HG03095 (cell line): Measurements from ENCODE around the gene ZNRF3.
A peak's percentile ranks its signal among the peaks of the same experiment; 100 is the strongest.
"Not testable (repeated sequence)": the region's sequence is repeated elsewhere in the genome, so short reads cannot be mapped to it uniquely, and the experiment has no call there.

Experiments
- ATAC-seq: cut with Tn5 transposase; IDR thresholded peaks from one replicate; pipeline ENCODE4 v1.9.1; 2021; ENCODE audit warnings: moderate library complexity; ENCODE audit not compliant: unreplicated experiment

ZNRF3 gene

GRCh38 chr22:28882878-28883656 is at the start of gene ZNRF3:
TSS of gene ZNRF3 (plus strand) at chr22:28883572. CDS start at chr22:28883767, 195 bp downstream.
- ATAC-seq, result peak; percentile 55

- ATAC-seq, result no peak
Observed at GRCh38 chr22:28835630-28836189, 47.7 kb upstream of the ZNRF3 start.

GRCh38 chr22:28837640-28838039 is 45.7 kb upstream of the ZNRF3 start:
- ATAC-seq, result no peak

GRCh38 chr22:28838971-28839370 is 44.4 kb upstream of the ZNRF3 start:
- no peak for ATAC-seq

- ATAC-seq, result no peak
Observed at GRCh38 chr22:28841111-28841510, 42.3 kb upstream of the ZNRF3 start.

GRCh38 chr22:28843633-28844032 is 39.7 kb upstream of the ZNRF3 start:
- ATAC-seq, result no peak

GRCh38 chr22:28844277-28844676 is 39.1 kb upstream of the ZNRF3 start:
- not testable (repeated sequence) for ATAC-seq

GRCh38 chr22:28846994-28847393 is 36.4 kb upstream of the ZNRF3 start:
- no peak for ATAC-seq

- ATAC-seq, result no peak
Observed at GRCh38 chr22:28855355-28856094, 27.8 kb upstream of the ZNRF3 start.

GRCh38 chr22:28856095-28856455 is 27.3 kb upstream of the ZNRF3 start:
- ATAC-seq, result no peak

- no peak for ATAC-seq
Observed at GRCh38 chr22:28857288-28857687, 26.1 kb upstream of the ZNRF3 start.

- no peak for ATAC-seq
Observed at GRCh38 chr22:28864878-28865596, 18.3 kb upstream of the ZNRF3 start.

- ATAC-seq, result no peak
Observed at GRCh38 chr22:28867191-28867590, 16.2 kb upstream of the ZNRF3 start.

GRCh38 chr22:28868389-28868788 is 15.0 kb upstream of the ZNRF3 start:
- ATAC-seq, result not testable (repeated sequence)

GRCh38 chr22:28869736-28870135 is 13.6 kb upstream of the ZNRF3 start:
- ATAC-seq, result no peak

- ATAC-seq, result no peak
Observed at GRCh38 chr22:28873183-28873963, 10.0 kb upstream of the ZNRF3 start.

GRCh38 chr22:28874061-28874460 is 9.3 kb upstream of the ZNRF3 start:
- no peak for ATAC-seq

GRCh38 chr22:28874811-28875320 is 8.5 kb upstream of the ZNRF3 start:
- ATAC-seq, result no peak

- ATAC-seq, result no peak
Observed at GRCh38 chr22:28882545-28882877, 861 bp upstream of the ZNRF3 start.

GRCh38 chr22:28883657-28883916 is 215 bp downstream of the ZNRF3 start:
- ATAC-seq, result peak; percentile 34
